Peyer's patch (tissue), 4 donors: ENCODE data around the gene CFAP70.

Experiments
- POLR2A ChIP-seq, 2 donors: fragments of 450-650 bp; IDR thresholded peaks; one replicate each; pipeline ENCODE4 v1.5.1; 2017; ENCODE audit warnings: antibody characterized with exemption in 2 of 2, mild to moderate bottlenecking in 2 of 2, moderate library complexity in 2 of 2
- TF ChIP-seq, protein P1 (sequence below), 6 experiments: fragments of 450-650 bp in 4 of 6; fragments of 200-600 bp in 2 of 6; sonication (generic) in 1 of 6; IDR thresholded peaks; one replicate each; pipeline ENCODE4 v1.5.1; 2017 to 2019; ENCODE audit warnings: antibody characterized with exemption in 6 of 6, mild to moderate bottlenecking in 3 of 6, moderate library complexity in 1 of 6

DNA sequence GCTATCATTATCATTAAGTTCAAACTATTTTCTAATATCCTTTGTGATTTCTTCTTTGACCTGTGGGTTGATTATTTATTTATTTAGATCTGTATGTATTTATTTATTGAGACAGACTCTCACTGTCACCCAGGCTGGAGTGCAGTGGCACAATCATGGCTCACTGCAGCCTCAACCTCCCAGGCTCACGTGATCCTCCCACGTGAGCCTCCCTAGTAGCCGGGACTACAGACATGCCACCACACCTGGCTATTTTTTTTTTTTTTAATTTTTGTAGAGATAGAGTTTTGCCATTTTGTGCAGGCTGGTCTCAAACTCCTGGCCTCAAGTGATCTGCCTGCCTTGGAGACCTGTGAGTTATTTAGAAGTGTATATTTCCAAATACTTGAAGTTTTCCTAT, 77.6 kb downstream of the CFAP70 start:
- no peak for TF ChIP-seq POLR2A (IDR thresholded peaks at IDR 0.05)
- TF ChIP-seq, protein P1, sequence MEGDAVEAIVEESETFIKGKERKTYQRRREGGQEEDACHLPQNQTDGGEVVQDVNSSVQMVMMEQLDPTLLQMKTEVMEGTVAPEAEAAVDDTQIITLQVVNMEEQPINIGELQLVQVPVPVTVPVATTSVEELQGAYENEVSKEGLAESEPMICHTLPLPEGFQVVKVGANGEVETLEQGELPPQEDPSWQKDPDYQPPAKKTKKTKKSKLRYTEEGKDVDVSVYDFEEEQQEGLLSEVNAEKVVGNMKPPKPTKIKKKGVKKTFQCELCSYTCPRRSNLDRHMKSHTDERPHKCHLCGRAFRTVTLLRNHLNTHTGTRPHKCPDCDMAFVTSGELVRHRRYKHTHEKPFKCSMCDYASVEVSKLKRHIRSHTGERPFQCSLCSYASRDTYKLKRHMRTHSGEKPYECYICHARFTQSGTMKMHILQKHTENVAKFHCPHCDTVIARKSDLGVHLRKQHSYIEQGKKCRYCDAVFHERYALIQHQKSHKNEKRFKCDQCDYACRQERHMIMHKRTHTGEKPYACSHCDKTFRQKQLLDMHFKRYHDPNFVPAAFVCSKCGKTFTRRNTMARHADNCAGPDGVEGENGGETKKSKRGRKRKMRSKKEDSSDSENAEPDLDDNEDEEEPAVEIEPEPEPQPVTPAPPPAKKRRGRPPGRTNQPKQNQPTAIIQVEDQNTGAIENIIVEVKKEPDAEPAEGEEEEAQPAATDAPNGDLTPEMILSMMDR (IDR thresholded peaks at IDR 0.05), result no peak
